ENCODE measurements around the gene KMT2E.
A peak's percentile ranks its signal among the peaks of the same experiment; 100 is the strongest.

KMT2E gene

DNA sequence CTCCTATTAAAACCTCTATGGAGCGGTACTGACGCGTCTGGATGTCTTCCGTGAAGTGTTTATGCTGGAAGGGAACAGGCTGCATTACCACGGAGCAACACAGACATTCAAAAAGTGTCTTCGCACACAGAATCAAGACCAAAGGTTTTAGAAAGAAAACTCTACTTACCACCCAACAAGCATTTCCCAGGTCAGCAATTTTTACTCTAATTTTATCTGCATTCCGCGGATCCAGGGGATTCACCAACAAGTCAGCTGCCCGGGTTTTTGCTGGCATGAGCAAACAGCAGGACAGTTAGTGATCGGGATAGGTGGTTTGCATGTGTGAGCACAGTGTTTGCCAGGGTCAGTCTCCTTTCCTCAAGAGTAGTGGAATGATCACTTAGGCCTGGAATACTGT lies 118.8 kb downstream of the KMT2E start:
- no peak for TF ChIP-seq CTCF (IDR thresholded peaks at IDR 0.05; ENCODE audit: low read depth, low read length)
- no peaks in the 10 kb centered on the region for H3K9me3 ChIP-seq
- no peaks in the 10 kb centered on the region for H3K4me1 ChIP-seq
- H3K36me3 ChIP-seq = peaks cover 12% of the 10 kb centered on the region
- no peak for DNase-seq
- no peaks in the 10 kb centered on the region for H3K27me3 ChIP-seq
- H3K4me3 ChIP-seq (ENCODE audit: low read depth, low read length) = no peak overlapping the region

DNA sequence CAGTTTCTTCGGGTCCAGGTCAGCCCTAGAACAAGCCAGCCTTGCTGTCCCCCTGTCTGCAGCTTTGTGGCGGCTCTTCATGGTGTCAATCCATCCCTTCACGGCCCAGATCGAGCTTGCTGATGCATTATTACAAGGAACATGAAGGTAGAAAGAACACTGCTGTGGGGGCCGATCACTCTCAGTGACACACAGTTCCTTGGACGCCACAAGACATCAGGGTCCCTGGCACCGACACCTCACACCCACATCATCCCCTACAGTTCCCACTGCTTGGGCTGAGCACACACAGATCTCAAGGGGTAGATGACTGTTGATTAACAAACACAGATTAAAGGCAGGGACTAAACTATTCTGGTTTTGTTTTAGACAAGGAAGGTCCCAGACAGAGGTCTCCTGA lies 119.4 kb downstream of the KMT2E start:
- Histone ChIP-seq H3K4me3 (ENCODE audit: low read depth, low read length) (no peak overlapping the region), H3K9me3 (no peaks in the 10 kb centered on the region), H3K27me3 (no peaks in the 10 kb centered on the region), H3K36me3 (peaks cover 14% of the 10 kb centered on the region), H3K4me1 (no peaks in the 10 kb centered on the region)
- DNase-seq = no peak
- TF ChIP-seq CTCF (IDR thresholded peaks at IDR 0.05; ENCODE audit: low read depth, low read length) = no peak

DNA sequence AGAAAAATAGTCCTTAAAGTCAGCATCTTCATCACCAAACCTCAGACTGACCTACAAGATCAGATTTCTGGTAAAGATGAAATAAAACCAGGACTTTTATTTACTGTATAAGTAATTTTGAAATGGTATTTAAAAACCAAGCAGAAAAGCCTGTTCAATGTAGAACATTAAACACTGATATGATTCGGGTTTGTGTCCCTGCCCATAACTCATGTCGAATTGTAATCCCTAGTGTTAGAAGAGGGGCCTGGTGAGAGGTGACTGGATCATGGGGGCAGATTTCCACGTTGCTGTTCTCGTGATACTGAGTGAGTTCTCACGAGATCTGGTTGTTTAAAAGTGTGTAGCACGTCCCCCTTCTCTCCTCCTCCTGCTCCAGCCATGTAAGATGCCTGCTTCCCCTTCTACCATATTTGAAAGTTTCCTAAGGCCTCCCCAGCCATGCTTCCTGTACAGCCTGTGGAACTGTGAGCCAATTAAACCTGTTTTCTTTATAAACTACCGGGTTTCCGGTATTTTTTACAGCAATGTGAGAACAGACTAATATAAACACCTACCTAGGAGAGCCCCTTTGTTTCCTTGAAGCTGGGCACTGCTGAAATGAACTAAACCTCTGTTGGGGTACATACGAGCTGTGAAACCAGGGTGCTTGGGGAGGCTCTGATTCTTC lies 120.1 kb downstream of the KMT2E start:
- H3K27me3 ChIP-seq = no peaks in the 10 kb centered on the region
- no peak for TF ChIP-seq CTCF (IDR thresholded peaks at IDR 0.05; ENCODE audit: low read depth, low read length)
- no peak for DNase-seq
- peaks cover 16% of the 10 kb centered on the region for H3K36me3 ChIP-seq
- no peaks in the 10 kb centered on the region for H3K9me3 ChIP-seq
- H3K4me1 ChIP-seq = no peaks in the 10 kb centered on the region
- no peak overlapping the region for H3K4me3 ChIP-seq (ENCODE audit: low read depth, low read length)

DNA sequence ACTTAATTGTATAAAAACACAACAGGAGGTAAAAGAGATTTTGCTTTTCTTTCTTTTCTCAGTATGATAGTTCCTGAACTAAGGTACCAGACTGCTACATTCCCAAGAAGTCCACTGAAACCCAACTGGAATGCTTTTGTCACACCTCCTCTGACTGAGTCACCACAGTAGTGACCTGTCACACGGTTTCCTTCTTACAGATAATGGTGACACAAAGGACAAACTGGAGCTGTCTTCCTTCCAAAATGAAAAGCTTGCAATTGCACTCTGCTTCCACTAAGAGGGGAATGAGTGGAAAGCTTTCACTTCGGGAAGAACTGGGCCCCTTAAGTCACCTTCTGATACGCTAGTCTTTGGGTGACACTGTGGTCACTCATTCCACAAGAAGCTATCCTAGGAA lies 122.2 kb downstream of the KMT2E start:
- Histone ChIP-seq H3K4me3 (ENCODE audit: low read depth, low read length) (no peak overlapping the region), H3K27me3 (no peaks in the 10 kb centered on the region), H3K9me3 (no peaks in the 10 kb centered on the region), H3K36me3 (peaks cover 16% of the 10 kb centered on the region), H3K4me1 (no peaks in the 10 kb centered on the region)
- DNase-seq = no peak
- peak; percentile 19 for TF ChIP-seq CTCF (IDR thresholded peaks at IDR 0.05; ENCODE audit: low read depth, low read length)

DNA sequence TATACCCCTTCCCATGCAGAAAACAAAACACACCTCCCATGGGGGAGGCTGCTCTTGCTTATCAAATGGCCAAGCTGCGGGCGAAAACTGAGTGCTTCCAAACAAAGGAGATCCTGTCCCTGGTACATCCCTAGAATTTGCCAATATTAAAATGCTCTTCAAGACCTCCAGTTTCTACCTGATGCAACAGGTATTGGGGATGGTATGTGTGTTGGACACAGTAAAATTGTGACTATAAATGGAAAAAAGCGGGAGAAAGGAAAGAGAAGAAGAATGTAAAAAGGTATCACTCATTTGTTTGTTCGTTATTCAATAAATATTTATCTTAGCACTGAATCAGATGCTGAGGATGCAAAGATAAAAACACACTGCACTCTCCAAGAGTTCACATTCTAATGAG lies 123.9 kb downstream of the KMT2E start:
- Histone ChIP-seq H3K36me3 (peaks cover 10% of the 10 kb centered on the region), H3K4me1 (no peaks in the 10 kb centered on the region), H3K27me3 (no peaks in the 10 kb centered on the region), H3K9me3 (no peaks in the 10 kb centered on the region), H3K4me3 (ENCODE audit: low read depth, low read length) (no peak overlapping the region)
- no peak for DNase-seq
- no peak for TF ChIP-seq CTCF (IDR thresholded peaks at IDR 0.05; ENCODE audit: low read depth, low read length)

GRCh38 chr7:105139381-105139780 lies 125.4 kb downstream of the KMT2E start:
- Histone ChIP-seq H3K9me3 (no peaks in the 10 kb centered on the region), H3K27me3 (no peaks in the 10 kb centered on the region), H3K4me3 (ENCODE audit: low read depth, low read length) (no peak overlapping the region), H3K4me1 (no peaks in the 10 kb centered on the region), H3K36me3 (peaks cover 7% of the 10 kb centered on the region)
- DNase-seq = no peak
- no peak for TF ChIP-seq CTCF (IDR thresholded peaks at IDR 0.05; ENCODE audit: low read depth, low read length)
